MM.1S (cell line): ENCODE data around the gene COX14.

ENCODE experiments used
- DNase-seq: peaks from one replicate; pipeline ENCODE4 v3.0.0-alpha.2; 2015
- H2AFZ ChIP-seq: fragments of 300-600 bp; sonication (generic); 2 replicates; pipeline ENCODE4 v1.6.0; 2016; ENCODE audit warnings: antibody characterized with exemption, low read length
- H3F3A ChIP-seq: fragments of 300-600 bp; sonication (generic); 2 replicates; pipeline ENCODE4 v1.6.1; 2016; ENCODE audit warnings: mild to moderate bottlenecking, antibody characterized with exemption, low read length, moderate library complexity, mixed read lengths; ENCODE audit not compliant: insufficient read depth
- H3K27ac ChIP-seq: fragments of 300-600 bp; sonication (generic); 2 replicates; pipeline ENCODE4 v1.5.1; 2016; ENCODE audit warnings: mild to moderate bottlenecking, low read length
- H3K27me3 ChIP-seq: fragments of 300-600 bp; sonication (generic); replicated peaks from 2 replicates; pipeline ENCODE4 v1.6.0; 2016; ENCODE audit warnings: low read length; ENCODE audit not compliant: insufficient read depth
- H3K36me3 ChIP-seq: fragments of 300-600 bp; sonication (generic); replicated peaks from 2 replicates; pipeline ENCODE4 v1.6.1; 2016; ENCODE audit warnings: mild to moderate bottlenecking, low read length, mixed read lengths; ENCODE audit not compliant: insufficient read depth
- H3K4me1 ChIP-seq: fragments of 300-600 bp; sonication (generic); 2 replicates; pipeline ENCODE4 v1.6.1; 2016; ENCODE audit warnings: low read length, mixed read lengths
- H3K4me2 ChIP-seq: fragments of 300-600 bp; sonication (generic); 2 replicates; pipeline ENCODE4 v1.6.0; 2016; ENCODE audit warnings: low read depth, low read length
- H3K4me3 ChIP-seq: fragments of 300-600 bp; sonication (generic); 2 replicates; pipeline ENCODE4 v1.5.1; 2016; ENCODE audit warnings: low read length, mixed read lengths
- H3K79me2 ChIP-seq: fragments of 300-600 bp; sonication (generic); 2 replicates; pipeline ENCODE4 v1.6.1; 2016; ENCODE audit warnings: mixed run types, low read length, mixed read lengths
- H3K9ac ChIP-seq: fragments of 300-600 bp; sonication (generic); 2 replicates; pipeline ENCODE4 v1.6.1; 2016; ENCODE audit warnings: low read length, mixed read lengths
- H3K9me2 ChIP-seq: fragments of 300-600 bp; sonication (generic); replicated peaks from 2 replicates; pipeline ENCODE4 v1.6.1; 2016; ENCODE audit warnings: mild to moderate bottlenecking, low read length, mixed read lengths; ENCODE audit not compliant: insufficient read depth
- H3K9me3 ChIP-seq: fragments of 300-600 bp; sonication (generic); replicated peaks from 2 replicates; pipeline ENCODE4 v1.6.1; 2016; ENCODE audit warnings: mild to moderate bottlenecking, low read length, mixed read lengths; ENCODE audit not compliant: insufficient read depth
- H4K20me1 ChIP-seq: fragments of 300-600 bp; sonication (generic); 2 replicates; pipeline ENCODE4 v1.6.1; 2016; ENCODE audit warnings: mild to moderate bottlenecking, low read length, moderate library complexity, mixed read lengths; ENCODE audit not compliant: insufficient read depth
- CTCF ChIP-seq: fragments of 300-600 bp; sonication (generic); IDR thresholded peaks from 2 replicates; pipeline ENCODE4 v1.5.1; 2016; ENCODE audit warnings: antibody characterized with exemption, low read length, mixed read lengths
- EZH2 ChIP-seq: fragments of 300-600 bp; sonication (generic); optimal IDR thresholded peaks from 2 replicates; pipeline ENCODE3; 2017; ENCODE audit warnings: low read depth, mild to moderate bottlenecking, antibody characterized with exemption, low read length, mixed read lengths
- EZH2phosphoT487 ChIP-seq: fragments of 300-600 bp; sonication (generic); IDR thresholded peaks from 2 replicates; pipeline ENCODE4 v1.6.1; 2018; ENCODE audit warnings: antibody characterized with exemption, low read length

Gene COX14

GRCh38 chr12:50088577-50089335 lies 23.3 kb upstream of the COX14 start:
- Histone ChIP-seq H3K27ac (no peak overlapping the region), H3K4me1 (peaks cover 15% of the 10 kb centered on the region), H3K36me3 (peaks cover 18% of the 10 kb centered on the region; the same call in 1 of the 2 replicates), H2AFZ (no peak overlapping the region), H3K9ac (no peak overlapping the region), H3F3A (peaks cover 20% of the 10 kb centered on the region), H3K9me2 (no peaks in the 10 kb centered on the region), H3K4me3 (no peak overlapping the region), H3K9me3 (no peaks in the 10 kb centered on the region), H3K27me3 (no peaks in the 10 kb centered on the region), H3K4me2 (no peak overlapping the region), H4K20me1 (no peaks in the 10 kb centered on the region), H3K79me2 (peaks cover 42% of the 10 kb centered on the region)
- TF ChIP-seq CTCF (peak; percentile 88), EZH2 (no peak)
- DNase-seq, result peak; percentile 87

GRCh38 chr12:50089730-50090129 lies 22.3 kb upstream of the COX14 start:
- H4K20me1 ChIP-seq, result no peaks in the 10 kb centered on the region
- no peak overlapping the region for H2AFZ ChIP-seq
- H3K9me2 ChIP-seq, result no peaks in the 10 kb centered on the region
- H3K27ac ChIP-seq, result no peak overlapping the region
- no peak overlapping the region for H3K4me2 ChIP-seq
- peaks cover 20% of the 10 kb centered on the region for H3F3A ChIP-seq
- peaks cover 18% of the 10 kb centered on the region; the same call in 1 of the 2 replicates for H3K36me3 ChIP-seq
- peaks cover 42% of the 10 kb centered on the region for H3K79me2 ChIP-seq
- H3K9me3 ChIP-seq, result no peaks in the 10 kb centered on the region
- no peak overlapping the region for H3K9ac ChIP-seq
- TF ChIP-seq EZH2, result no peak
- TF ChIP-seq CTCF, result no peak
- no peak for TF ChIP-seq EZH2phosphoT487
- no peak overlapping the region for H3K4me3 ChIP-seq
- no peaks in the 10 kb centered on the region for H3K27me3 ChIP-seq
- no peak for DNase-seq
- peaks cover 15% of the 10 kb centered on the region for H3K4me1 ChIP-seq

GRCh38 chr12:50090391-50090790 lies 21.6 kb upstream of the COX14 start:
- H3K4me3 ChIP-seq, result no peak overlapping the region
- no peaks in the 10 kb centered on the region for H4K20me1 ChIP-seq
- H3F3A ChIP-seq, result peaks cover 20% of the 10 kb centered on the region
- peaks cover 42% of the 10 kb centered on the region for H3K79me2 ChIP-seq
- no peak overlapping the region for H2AFZ ChIP-seq
- peaks cover 15% of the 10 kb centered on the region for H3K4me1 ChIP-seq
- H3K27me3 ChIP-seq, result no peaks in the 10 kb centered on the region
- no peaks in the 10 kb centered on the region for H3K9me3 ChIP-seq
- H3K9me2 ChIP-seq, result no peaks in the 10 kb centered on the region
- DNase-seq, result no peak
- H3K27ac ChIP-seq, result no peak overlapping the region
- H3K9ac ChIP-seq, result no peak overlapping the region
- H3K36me3 ChIP-seq, result peaks cover 18% of the 10 kb centered on the region; the same call in 1 of the 2 replicates
- H3K4me2 ChIP-seq, result no peak overlapping the region
- TF ChIP-seq EZH2phosphoT487 (no peak), CTCF (no peak), EZH2 (no peak)
